Measurements from ENCODE around the gene MEGF10. TPM values are rescaled to one million over a fixed set of nuclear protein-coding genes. Genes with fewer than 3 reads are reported as not detected.

Gene MEGF10
- polyA plus RNA-seq, 1 donor from 2014 or later: 0.05 TPM

GRCh38 chr5:127290946-127291693, 524 bp downstream of the MEGF10 start:
- Histone ChIP-seq H3K27me3 (ENCODE audit: insufficient read depth, low read depth, low read length) (peaks cover 28% of the 10 kb centered on the region), H3K9me3 (ENCODE audit: low read length) (no peaks in the 10 kb centered on the region), H3K4me2 (ENCODE audit: low read length) (peak overlapping the region; percentile 57), H3K36me3 (ENCODE audit: insufficient read depth, low read length) (no peaks in the 10 kb centered on the region), H3K9me2 (ENCODE audit: insufficient read depth, low read length) (no peaks in the 10 kb centered on the region), H3K9ac (ENCODE audit: low read length) (no peak overlapping the region), H2AFZ (ENCODE audit: low read depth, low read length) (no peak overlapping the region), H3F3A (ENCODE audit: insufficient read depth, low read length, poor library complexity, severe bottlenecking) (no peaks in the 10 kb centered on the region), H3K79me2 (replicated peaks; ENCODE audit: insufficient read depth, low read length) (no peaks in the 10 kb centered on the region), H3K27ac (ENCODE audit: low read length) (no peak overlapping the region), H3K4me3 (ENCODE audit: low read length) (peak overlapping the region; percentile 66), H4K20me1 (ENCODE audit: insufficient read depth) (no peaks in the 10 kb centered on the region)
- no peak for TF ChIP-seq SMC3 (conservative IDR thresholded peaks at IDR 0.05; ENCODE audit: poor library complexity)
- no peak for TF ChIP-seq MXI1 (conservative IDR thresholded peaks at IDR 0.05; ENCODE audit: poor library complexity, severe bottlenecking)
- no peak for TF ChIP-seq TAF1 (IDR thresholded peaks at IDR 0.05; ENCODE audit: low read depth)
- TF ChIP-seq EZH2 (IDR thresholded peaks at IDR 0.05; ENCODE audit: borderline replicate concordance, insufficient read depth, low read length, poor library complexity, severe bottlenecking): no peak
- TF ChIP-seq REST (IDR thresholded peaks at IDR 0.05; ENCODE audit: borderline replicate concordance): no peak
- no peak for TF ChIP-seq EP300 (conservative IDR thresholded peaks at IDR 0.05; ENCODE audit: poor library complexity, severe bottlenecking)
- no peak for TF ChIP-seq POLR2AphosphoS5 (IDR thresholded peaks at IDR 0.05)
- TF ChIP-seq RAD21 (conservative IDR thresholded peaks at IDR 0.05): no peak

GRCh38 chr5:127292030-127292735, 1.6 kb downstream of the MEGF10 start:
- TF ChIP-seq SMC3 (conservative IDR thresholded peaks at IDR 0.05; ENCODE audit: poor library complexity): no peak
- TF ChIP-seq REST (IDR thresholded peaks at IDR 0.05; ENCODE audit: borderline replicate concordance): no peak
- TF ChIP-seq RAD21 (conservative IDR thresholded peaks at IDR 0.05): no peak
- TF ChIP-seq CTCF (IDR thresholded peaks at IDR 0.05; ENCODE audit: poor library complexity, severe bottlenecking): no peak
- TF ChIP-seq TAF1 (IDR thresholded peaks at IDR 0.05; ENCODE audit: low read depth): no peak
- Histone ChIP-seq H3K79me2 (replicated peaks; ENCODE audit: insufficient read depth, low read length) (no peaks in the 10 kb centered on the region), H3K4me2 (ENCODE audit: low read length) (no peak overlapping the region), H3K36me3 (ENCODE audit: insufficient read depth, low read length) (no peaks in the 10 kb centered on the region), H4K20me1 (ENCODE audit: insufficient read depth) (no peaks in the 10 kb centered on the region), H3K4me3 (ENCODE audit: low read length) (no peak overlapping the region), H3K27ac (ENCODE audit: low read length) (no peak overlapping the region), H3K9me3 (ENCODE audit: low read length) (no peaks in the 10 kb centered on the region), H3K9me2 (ENCODE audit: insufficient read depth, low read length) (no peaks in the 10 kb centered on the region), H3K9ac (ENCODE audit: low read length) (no peak overlapping the region), H2AFZ (ENCODE audit: low read depth, low read length) (no peak overlapping the region), H3F3A (ENCODE audit: insufficient read depth, low read length, poor library complexity, severe bottlenecking) (no peaks in the 10 kb centered on the region), H3K27me3 (ENCODE audit: insufficient read depth, low read depth, low read length) (peaks cover 28% of the 10 kb centered on the region)

Data from neural cell (in vitro differentiated cells).